VCaP (cell line): ENCODE measurements around the gene VLDLR.

Source experiments
- H3K27ac ChIP-seq: fragments of 450-650 bp; 2 replicates; pipeline ENCODE4 v1.5.1; 2017
- CTCF ChIP-seq: fragments of 450-650 bp; conservative IDR thresholded peaks from 2 replicates; pipeline ENCODE4 v1.5.1; 2017; ENCODE audit warnings: mild to moderate bottlenecking, moderate library complexity

The VLDLR gene

GRCh38 chr9:2608276-2608675, 13.3 kb upstream of the VLDLR start:
- no peak for TF ChIP-seq CTCF

GRCh38 chr9:2610985-2611384, 10.6 kb upstream of the VLDLR start:
- no peak overlapping the region for H3K27ac ChIP-seq
- TF ChIP-seq CTCF = no peak

More at GRCh38 chr9:2608276-2608675, 13.3 kb upstream of the VLDLR start:
- no peak overlapping the region for H3K27ac ChIP-seq

GRCh38 chr9:2611961-2612360, 9.6 kb upstream of the VLDLR start:
- no peak for TF ChIP-seq CTCF
- H3K27ac ChIP-seq = no peak overlapping the region

- TF ChIP-seq CTCF = no peak
- H3K27ac ChIP-seq = no peak overlapping the region
These were observed 7.8 kb upstream of the VLDLR start for GRCh38 chr9:2613730-2614271.

- H3K27ac ChIP-seq = no peak overlapping the region
- no peak for TF ChIP-seq CTCF
These were observed 6.1 kb upstream of the VLDLR start for GRCh38 chr9:2615497-2615896.

- no peak overlapping the region for H3K27ac ChIP-seq
- TF ChIP-seq CTCF = no peak
These were observed 4.8 kb upstream of the VLDLR start for GRCh38 chr9:2616692-2617377.

- H3K27ac ChIP-seq = no peak overlapping the region
- no peak for TF ChIP-seq CTCF
These were observed 3.3 kb upstream of the VLDLR start for GRCh38 chr9:2618289-2618688.
